ENCODE results near the gene GALNT15. TPM values are rescaled to one million over a fixed set of nuclear protein-coding genes. Genes with fewer than 3 reads are reported as not detected.

GALNT15 gene, protein sequence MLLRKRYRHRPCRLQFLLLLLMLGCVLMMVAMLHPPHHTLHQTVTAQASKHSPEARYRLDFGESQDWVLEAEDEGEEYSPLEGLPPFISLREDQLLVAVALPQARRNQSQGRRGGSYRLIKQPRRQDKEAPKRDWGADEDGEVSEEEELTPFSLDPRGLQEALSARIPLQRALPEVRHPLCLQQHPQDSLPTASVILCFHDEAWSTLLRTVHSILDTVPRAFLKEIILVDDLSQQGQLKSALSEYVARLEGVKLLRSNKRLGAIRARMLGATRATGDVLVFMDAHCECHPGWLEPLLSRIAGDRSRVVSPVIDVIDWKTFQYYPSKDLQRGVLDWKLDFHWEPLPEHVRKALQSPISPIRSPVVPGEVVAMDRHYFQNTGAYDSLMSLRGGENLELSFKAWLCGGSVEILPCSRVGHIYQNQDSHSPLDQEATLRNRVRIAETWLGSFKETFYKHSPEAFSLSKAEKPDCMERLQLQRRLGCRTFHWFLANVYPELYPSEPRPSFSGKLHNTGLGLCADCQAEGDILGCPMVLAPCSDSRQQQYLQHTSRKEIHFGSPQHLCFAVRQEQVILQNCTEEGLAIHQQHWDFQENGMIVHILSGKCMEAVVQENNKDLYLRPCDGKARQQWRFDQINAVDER
- 0.08 TPM for total RNA-seq (ENCODE audit: unreplicated experiment)
- long read RNA-seq: 0 reads

DNA sequence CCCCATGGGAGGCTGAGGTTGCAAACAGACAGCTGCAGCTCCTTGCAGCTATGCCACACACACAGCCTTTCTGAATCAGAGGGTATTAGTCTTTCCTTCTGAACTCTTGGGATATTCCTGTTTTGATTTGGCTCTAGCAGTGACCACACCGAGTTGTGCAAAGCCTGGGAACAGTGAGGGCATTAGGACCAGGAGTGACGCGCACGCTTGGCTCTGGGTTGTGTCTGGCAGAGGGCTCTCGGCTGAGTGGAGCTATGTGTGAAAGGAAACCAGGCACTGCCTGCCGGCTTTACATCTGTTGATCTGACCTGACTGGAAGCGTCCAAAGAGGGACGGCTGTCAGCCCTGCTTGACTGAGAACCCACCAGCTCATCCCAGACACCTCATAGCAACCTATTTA is at the start of gene GALNT15:
TSS of gene GALNT15 (plus strand) at position 292 of the 400 bp plus-strand sequence. CDS start 472 bp downstream, outside the sequence.
- Mint-ChIP-seq H3K36me3 (ENCODE audit: low read depth, unreplicated experiment) (peaks cover 4% of the 10 kb centered on the region), H3K9me3 (ENCODE audit: unreplicated experiment) (no peaks in the 10 kb centered on the region), H3K27ac (ENCODE audit: unreplicated experiment) (no peak within 1 kb of the TSS), H3K27me3 (ENCODE audit: unreplicated experiment) (peaks cover 2% of the 10 kb centered on the region), H3K4me1 (ENCODE audit: unreplicated experiment) (peaks cover 4% of the 10 kb centered on the region), H3K4me3 (ENCODE audit: unreplicated experiment) (no peak within 1 kb of the TSS)
- TF ChIP-seq, protein P1, sequence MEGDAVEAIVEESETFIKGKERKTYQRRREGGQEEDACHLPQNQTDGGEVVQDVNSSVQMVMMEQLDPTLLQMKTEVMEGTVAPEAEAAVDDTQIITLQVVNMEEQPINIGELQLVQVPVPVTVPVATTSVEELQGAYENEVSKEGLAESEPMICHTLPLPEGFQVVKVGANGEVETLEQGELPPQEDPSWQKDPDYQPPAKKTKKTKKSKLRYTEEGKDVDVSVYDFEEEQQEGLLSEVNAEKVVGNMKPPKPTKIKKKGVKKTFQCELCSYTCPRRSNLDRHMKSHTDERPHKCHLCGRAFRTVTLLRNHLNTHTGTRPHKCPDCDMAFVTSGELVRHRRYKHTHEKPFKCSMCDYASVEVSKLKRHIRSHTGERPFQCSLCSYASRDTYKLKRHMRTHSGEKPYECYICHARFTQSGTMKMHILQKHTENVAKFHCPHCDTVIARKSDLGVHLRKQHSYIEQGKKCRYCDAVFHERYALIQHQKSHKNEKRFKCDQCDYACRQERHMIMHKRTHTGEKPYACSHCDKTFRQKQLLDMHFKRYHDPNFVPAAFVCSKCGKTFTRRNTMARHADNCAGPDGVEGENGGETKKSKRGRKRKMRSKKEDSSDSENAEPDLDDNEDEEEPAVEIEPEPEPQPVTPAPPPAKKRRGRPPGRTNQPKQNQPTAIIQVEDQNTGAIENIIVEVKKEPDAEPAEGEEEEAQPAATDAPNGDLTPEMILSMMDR (IDR thresholded peaks at IDR 0.05; ENCODE audit: unreplicated experiment): no peak
- no peak for DNase-seq (ENCODE audit: low spot score)

DNA sequence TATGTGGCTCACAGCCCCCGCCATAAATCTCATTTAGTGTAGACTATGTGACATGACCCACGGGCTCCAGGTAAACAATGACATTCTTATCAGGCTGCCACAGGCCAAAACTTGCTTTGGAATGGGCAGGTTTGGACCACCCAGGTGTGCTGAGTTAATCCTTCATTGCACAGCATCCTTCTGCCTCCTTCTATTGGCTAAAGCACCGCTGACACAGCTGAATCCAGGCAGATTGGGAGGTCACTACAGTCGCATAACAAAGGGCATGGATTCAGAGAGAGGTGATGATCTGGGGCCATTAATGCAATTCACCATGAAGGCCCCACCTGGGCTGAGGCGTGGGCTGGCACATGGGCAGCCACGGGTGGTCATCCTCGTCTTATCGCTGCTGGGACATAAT is 47.8 kb upstream of the GALNT15 start:
- Mint-ChIP-seq H3K9me3 (ENCODE audit: unreplicated experiment) (no peaks in the 10 kb centered on the region), H3K27me3 (ENCODE audit: unreplicated experiment) (peaks cover 2% of the 10 kb centered on the region), H3K36me3 (ENCODE audit: low read depth, unreplicated experiment) (no peaks in the 10 kb centered on the region), H3K4me1 (ENCODE audit: unreplicated experiment) (peaks cover under 1% of the 10 kb centered on the region), H3K4me3 (ENCODE audit: unreplicated experiment) (no peak overlapping the region), H3K27ac (ENCODE audit: unreplicated experiment) (no peak overlapping the region)
- no peak for DNase-seq (ENCODE audit: low spot score)
- TF ChIP-seq, protein P1 (IDR thresholded peaks at IDR 0.05; ENCODE audit: unreplicated experiment): no peak

DNA sequence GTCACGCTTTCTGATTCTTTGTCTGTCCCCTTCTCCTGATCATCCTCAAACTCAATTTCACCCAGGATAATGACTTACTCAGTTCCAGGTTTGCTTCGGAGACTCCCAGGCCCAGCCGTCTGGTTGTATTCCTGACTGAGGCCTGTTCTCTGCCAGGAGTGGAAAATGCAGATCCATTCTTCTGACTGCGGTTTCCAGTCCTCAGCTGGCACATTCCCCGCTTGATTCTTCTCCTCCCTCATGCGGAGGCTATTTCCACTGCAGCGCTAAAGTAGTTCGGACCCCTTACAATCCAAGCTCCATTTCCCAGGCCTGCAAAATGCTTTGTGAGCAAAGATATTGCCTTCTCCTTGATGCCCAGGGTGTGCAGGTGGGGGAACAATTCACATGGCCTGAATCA is 47.2 kb upstream of the GALNT15 start:
- Mint-ChIP-seq H3K27ac (ENCODE audit: unreplicated experiment) (no peak overlapping the region), H3K9me3 (ENCODE audit: unreplicated experiment) (no peaks in the 10 kb centered on the region), H3K27me3 (ENCODE audit: unreplicated experiment) (peaks cover 2% of the 10 kb centered on the region), H3K4me3 (ENCODE audit: unreplicated experiment) (no peak overlapping the region), H3K36me3 (ENCODE audit: low read depth, unreplicated experiment) (no peaks in the 10 kb centered on the region), H3K4me1 (ENCODE audit: unreplicated experiment) (no peaks in the 10 kb centered on the region)
- DNase-seq (ENCODE audit: low spot score): no peak
- TF ChIP-seq, protein P1 (IDR thresholded peaks at IDR 0.05; ENCODE audit: unreplicated experiment): no peak

DNA sequence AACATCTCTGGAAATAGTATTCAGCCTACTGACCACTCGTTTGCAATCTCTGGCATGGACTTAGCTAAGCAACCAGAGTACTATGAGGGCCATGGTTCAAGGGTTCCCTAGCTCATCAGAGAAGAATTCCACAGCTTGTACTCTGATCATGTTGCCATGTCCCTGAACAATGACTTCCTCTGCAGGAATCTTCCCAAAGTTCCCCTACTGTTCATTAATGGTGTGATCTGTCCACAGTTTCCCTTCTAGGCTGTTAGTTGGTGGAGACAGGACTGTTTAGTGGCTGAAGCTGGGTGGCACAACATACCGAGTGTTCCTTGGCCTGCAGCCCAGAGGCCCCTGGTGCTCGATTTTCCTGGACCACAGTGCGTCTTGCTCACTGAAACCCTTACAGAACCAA is 44.4 kb upstream of the GALNT15 start:
- H3K4me1 Mint-ChIP-seq (ENCODE audit: unreplicated experiment): no peaks in the 10 kb centered on the region
- TF ChIP-seq, protein P1 (IDR thresholded peaks at IDR 0.05; ENCODE audit: unreplicated experiment): no peak
- peaks cover 2% of the 10 kb centered on the region for H3K27me3 Mint-ChIP-seq (ENCODE audit: unreplicated experiment)
- no peaks in the 10 kb centered on the region for H3K36me3 Mint-ChIP-seq (ENCODE audit: low read depth, unreplicated experiment)
- DNase-seq (ENCODE audit: low spot score): no peak
- H3K4me3 Mint-ChIP-seq (ENCODE audit: unreplicated experiment): no peak overlapping the region
- no peaks in the 10 kb centered on the region for H3K9me3 Mint-ChIP-seq (ENCODE audit: unreplicated experiment)
- no peak overlapping the region for H3K27ac Mint-ChIP-seq (ENCODE audit: unreplicated experiment)

DNA sequence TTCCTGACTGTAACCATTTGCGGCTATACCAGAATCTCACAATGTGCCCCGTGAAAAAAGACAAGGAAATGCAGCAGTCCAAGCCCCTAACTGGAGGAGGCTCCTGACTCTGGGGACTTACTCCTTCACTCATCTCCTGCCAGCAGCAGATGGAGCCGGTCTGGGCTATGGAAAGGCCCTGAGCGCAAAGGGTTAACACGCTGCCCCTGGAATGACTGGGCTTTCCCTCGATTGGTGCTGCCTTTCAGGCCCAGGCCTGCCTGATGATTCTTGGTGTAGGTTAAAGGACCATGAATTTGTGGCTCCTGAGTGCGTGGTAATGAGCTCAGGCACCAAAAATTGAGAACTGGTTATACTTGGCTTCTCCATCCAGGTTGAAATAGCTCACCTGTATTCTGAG is 42.3 kb upstream of the GALNT15 start:
- Mint-ChIP-seq H3K9me3 (ENCODE audit: unreplicated experiment) (no peaks in the 10 kb centered on the region), H3K27me3 (ENCODE audit: unreplicated experiment) (no peaks in the 10 kb centered on the region), H3K27ac (ENCODE audit: unreplicated experiment) (no peak overlapping the region), H3K4me1 (ENCODE audit: unreplicated experiment) (no peaks in the 10 kb centered on the region), H3K36me3 (ENCODE audit: low read depth, unreplicated experiment) (no peaks in the 10 kb centered on the region), H3K4me3 (ENCODE audit: unreplicated experiment) (no peak overlapping the region)
- no peak for DNase-seq (ENCODE audit: low spot score)
- TF ChIP-seq, protein P1 (IDR thresholded peaks at IDR 0.05; ENCODE audit: unreplicated experiment): no peak

Data from endothelial cell (in vitro differentiated cells).